GM13976 (cell line): ENCODE results near the gene SEMA5B.

ENCODE experiments used
- DNase-seq: peaks from one replicate; pipeline ENCODE4 v3.0.0; 2012; ENCODE audit warnings: low spot score
- in situ Hi-C: fragments of 300-500 bp; cut with MboI; formaldehyde crosslinking; loops from one replicate; pipeline ENCODE4 v1.12.0; 2022; ENCODE audit warnings: low sequenced_read_pairs, mixed read lengths, inconsistent platforms; ENCODE audit not compliant: unreplicated experiment
- TF ChIP-seq, protein P1 (sequence below): IDR thresholded peaks from 2 replicates; pipeline ENCODE4 v1.5.1; 2012; ENCODE audit warnings: borderline replicate concordance, mild to moderate bottlenecking; ENCODE audit not compliant: insufficient read depth; ENCODE audit errors: extremely low read depth, missing control alignments, control extremely low read depth

SEMA5B gene, protein sequence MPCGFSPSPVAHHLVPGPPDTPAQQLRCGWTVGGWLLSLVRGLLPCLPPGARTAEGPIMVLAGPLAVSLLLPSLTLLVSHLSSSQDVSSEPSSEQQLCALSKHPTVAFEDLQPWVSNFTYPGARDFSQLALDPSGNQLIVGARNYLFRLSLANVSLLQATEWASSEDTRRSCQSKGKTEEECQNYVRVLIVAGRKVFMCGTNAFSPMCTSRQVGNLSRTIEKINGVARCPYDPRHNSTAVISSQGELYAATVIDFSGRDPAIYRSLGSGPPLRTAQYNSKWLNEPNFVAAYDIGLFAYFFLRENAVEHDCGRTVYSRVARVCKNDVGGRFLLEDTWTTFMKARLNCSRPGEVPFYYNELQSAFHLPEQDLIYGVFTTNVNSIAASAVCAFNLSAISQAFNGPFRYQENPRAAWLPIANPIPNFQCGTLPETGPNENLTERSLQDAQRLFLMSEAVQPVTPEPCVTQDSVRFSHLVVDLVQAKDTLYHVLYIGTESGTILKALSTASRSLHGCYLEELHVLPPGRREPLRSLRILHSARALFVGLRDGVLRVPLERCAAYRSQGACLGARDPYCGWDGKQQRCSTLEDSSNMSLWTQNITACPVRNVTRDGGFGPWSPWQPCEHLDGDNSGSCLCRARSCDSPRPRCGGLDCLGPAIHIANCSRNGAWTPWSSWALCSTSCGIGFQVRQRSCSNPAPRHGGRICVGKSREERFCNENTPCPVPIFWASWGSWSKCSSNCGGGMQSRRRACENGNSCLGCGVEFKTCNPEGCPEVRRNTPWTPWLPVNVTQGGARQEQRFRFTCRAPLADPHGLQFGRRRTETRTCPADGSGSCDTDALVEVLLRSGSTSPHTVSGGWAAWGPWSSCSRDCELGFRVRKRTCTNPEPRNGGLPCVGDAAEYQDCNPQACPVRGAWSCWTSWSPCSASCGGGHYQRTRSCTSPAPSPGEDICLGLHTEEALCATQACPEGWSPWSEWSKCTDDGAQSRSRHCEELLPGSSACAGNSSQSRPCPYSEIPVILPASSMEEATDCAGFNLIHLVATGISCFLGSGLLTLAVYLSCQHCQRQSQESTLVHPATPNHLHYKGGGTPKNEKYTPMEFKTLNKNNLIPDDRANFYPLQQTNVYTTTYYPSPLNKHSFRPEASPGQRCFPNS

DNA sequence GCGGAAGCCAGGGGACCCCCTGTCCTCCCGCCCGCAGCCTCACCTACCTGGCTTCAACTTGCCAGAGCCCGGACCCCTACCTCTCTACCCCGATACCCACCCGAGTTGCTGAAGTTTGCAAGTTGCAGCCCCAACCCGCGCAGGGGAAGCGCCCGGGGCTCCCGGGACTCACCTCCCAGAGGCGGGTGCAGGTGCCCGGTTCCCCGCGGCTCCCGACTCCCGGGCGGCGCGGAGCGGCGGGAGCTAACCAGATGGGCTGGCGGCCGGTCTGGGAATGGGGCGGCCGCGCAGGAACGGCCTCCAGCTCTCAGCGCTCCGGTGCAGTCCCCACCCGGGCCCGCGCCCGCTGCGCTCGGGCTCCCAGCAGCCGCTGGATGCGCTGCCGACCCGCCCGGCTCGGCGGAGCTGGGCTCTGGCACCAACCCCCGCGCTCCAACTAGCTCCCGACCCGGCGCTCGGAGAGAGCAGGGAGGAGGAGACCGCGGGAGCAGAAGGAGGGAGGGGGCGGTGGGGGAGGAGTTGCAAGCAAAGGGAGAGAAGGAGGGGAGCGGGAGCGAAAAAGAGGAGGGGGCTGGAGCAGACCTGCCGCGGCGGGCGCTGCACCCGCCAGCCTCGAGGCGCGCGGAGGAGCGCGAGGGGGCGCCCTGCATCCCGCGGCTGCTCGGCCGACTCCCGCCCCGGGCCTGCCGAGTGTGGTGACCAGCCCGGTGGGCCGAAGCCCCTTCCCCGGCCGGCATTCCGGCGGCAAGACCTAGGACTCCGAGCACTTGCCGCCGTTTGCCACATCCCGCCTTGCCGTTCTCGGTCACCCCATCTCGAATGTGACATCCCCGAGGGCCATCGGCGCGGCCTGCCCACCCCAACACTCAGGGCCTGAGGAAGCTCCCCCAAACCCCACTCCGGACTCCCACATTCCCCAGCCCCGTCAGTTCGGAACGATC lies at the start of gene SEMA5B:
TSS of gene SEMA5B (minus strand) at position 472 of the 941 bp plus-strand sequence. CDS start 66,500 bp downstream, outside the sequence.
- peak; percentile 77 for DNase-seq
- in situ Hi-C loops: no loop called here
- TF ChIP-seq, protein P1, sequence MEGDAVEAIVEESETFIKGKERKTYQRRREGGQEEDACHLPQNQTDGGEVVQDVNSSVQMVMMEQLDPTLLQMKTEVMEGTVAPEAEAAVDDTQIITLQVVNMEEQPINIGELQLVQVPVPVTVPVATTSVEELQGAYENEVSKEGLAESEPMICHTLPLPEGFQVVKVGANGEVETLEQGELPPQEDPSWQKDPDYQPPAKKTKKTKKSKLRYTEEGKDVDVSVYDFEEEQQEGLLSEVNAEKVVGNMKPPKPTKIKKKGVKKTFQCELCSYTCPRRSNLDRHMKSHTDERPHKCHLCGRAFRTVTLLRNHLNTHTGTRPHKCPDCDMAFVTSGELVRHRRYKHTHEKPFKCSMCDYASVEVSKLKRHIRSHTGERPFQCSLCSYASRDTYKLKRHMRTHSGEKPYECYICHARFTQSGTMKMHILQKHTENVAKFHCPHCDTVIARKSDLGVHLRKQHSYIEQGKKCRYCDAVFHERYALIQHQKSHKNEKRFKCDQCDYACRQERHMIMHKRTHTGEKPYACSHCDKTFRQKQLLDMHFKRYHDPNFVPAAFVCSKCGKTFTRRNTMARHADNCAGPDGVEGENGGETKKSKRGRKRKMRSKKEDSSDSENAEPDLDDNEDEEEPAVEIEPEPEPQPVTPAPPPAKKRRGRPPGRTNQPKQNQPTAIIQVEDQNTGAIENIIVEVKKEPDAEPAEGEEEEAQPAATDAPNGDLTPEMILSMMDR: peak; percentile 59

DNA sequence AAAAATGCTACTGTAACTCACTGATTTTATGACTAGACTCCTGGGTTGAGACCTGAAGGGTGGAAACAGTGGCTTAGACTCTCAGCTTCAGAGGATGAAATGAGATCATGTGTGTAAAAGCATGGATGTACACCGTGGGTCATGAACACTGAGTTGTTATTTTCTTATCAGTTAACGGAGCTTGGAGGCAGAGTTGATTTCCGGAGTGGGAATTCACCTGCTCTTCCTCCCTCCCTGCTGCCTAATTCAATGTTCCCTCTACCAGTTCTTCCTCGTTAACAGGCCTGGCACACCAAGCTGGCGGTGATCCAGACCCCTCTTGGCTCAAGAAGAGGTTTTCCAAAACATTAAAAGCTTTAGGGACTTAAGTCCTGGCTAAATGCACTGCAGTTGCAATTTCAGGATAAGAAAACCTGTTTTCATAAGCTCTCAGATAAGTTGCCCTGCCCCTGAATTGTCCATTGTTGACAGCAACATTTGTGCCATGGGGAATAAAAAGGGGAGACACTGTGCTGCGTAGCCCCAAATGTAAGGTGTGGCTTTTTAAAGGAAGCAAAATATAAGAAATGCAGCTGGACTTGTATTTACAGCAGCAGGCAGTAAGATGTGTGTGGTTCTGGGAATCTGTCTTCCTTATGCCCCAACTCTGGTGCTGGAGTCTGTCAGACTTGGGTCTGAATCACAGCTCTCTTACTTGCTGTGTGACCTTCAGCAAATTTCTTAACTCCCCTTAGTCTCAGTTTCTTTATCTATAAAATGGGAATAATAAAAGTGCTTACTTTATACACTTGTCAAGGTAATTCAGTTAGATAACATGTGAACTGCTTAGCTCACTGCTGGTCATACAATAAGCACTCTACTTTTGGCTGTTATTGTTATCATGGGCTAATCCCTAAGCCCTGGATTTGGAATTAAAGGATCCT lies 49.2 kb upstream of the SEMA5B start:
- no peak for DNase-seq
- in situ Hi-C loops: no loop called here
- TF ChIP-seq, protein P1: no peak

DNA sequence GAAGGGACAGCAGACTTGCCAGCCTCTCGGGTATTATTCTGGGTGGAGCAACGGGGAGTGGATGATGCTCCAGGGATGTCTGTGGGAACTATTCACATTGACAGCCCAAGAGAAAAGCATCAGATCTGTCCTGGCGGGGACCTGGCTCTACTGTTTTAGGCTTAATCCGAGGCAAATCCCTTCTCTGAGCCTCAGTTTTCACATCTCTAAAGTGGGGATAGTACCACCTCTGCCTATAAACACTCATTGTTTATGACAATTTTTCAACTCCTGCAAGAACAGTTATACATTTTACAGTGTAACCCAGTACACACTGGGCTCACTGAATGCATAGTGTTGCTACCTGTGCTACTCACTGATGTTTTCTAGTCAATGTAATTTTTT lies 48.5 kb upstream of the SEMA5B start:
- TF ChIP-seq, protein P1: no peak
- in situ Hi-C loops: no loop called here
- DNase-seq: no peak

DNA sequence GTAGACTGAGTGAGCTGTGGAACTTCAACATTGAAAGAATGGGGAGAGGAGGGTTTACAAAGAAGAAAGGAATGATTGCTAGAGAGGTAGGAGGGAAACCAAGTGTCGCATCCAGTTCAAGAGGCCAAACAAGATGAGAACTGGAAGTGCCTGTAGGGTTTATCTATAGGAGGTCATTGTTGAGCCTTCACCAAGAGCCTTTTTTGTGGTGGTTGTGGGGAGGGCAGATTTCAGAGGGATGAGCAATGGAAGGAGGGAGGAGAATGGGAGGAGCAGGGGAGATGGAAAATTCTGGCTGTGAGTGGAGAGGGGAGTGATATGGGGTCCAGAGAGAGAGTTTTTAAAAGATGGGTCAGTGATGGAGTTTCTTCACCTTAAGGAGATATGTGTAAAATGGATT lies 47.8 kb upstream of the SEMA5B start:
- no peak for DNase-seq
- in situ Hi-C loops: no loop called here
- TF ChIP-seq, protein P1: no peak

DNA sequence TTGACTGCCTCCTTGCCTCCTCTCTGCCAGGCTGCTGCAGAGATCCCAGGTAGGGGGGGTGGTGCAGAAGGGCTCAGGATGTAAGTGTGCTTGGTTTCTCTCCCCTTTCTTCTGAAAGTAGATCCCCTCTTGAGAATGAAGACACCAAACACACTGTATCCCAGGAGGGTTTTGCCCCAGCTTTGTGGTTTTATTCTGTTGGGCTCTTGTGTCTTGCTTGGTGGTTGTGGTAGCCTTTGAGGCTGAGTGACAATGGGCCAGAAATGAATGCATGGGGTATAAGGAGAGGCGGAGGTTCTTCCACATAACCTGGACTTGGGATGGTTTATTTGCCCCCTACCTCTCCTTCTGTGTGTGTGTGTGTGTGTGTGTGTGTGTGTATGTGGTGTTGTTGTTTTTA lies 45.0 kb upstream of the SEMA5B start:
- DNase-seq: no peak
- in situ Hi-C loops: no loop called here
- TF ChIP-seq, protein P1: no peak
